Measurements from ENCODE around the gene KCNQ1.

The KCNQ1 gene

GRCh38 chr11:2819316-2819715 lies 374.5 kb downstream of the KCNQ1 start:
- DNase-seq (ENCODE audit: low read depth, low spot score) = no peak

DNA sequence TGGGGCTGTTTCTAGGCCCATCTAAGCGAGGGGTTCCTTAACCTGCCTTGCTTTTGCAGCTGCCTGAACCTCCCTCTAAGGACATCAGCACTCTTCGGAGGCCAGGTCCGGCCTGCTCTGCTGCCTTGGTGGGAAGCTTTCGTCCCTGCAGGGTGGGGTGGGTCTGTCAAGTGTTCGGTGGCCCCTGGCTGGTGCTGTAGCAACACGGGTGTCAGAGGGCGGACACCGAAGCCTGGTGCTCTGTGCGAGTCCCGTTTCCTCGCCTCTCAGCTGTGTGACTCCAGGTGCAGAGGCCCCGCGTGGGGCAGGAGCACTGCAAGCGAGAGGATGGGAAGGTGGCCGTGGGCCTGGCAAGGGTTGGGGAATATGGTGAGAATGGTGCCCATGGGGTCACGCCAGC lies 376.2 kb downstream of the KCNQ1 start:
- DNase-seq (ENCODE audit: low read depth, low spot score) = no peak

DNA sequence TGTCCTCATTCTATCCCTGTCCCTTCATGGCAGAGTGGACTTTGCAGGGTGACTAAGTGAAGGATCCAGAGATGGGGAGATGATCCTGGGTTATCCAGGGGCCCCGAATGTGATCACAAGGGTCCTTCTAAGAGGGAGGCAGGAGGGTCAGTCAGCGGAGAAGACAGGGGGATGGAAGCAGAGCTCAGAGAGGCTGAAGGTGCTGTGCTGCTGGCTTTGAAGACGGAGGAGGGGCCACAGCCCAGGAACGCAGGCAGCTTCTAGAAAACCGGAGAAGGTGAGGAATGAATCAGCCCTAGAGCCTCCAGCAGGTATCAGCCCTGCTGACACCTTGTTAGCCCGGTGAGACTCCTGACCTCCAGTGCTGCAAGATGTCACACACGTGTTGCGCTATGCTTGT lies 377.1 kb downstream of the KCNQ1 start:
- DNase-seq (ENCODE audit: low read depth, low spot score) = no peak

GRCh38 chr11:2824851-2825250 lies 380.0 kb downstream of the KCNQ1 start:
- DNase-seq (ENCODE audit: low read depth, low spot score) = no peak

DNA sequence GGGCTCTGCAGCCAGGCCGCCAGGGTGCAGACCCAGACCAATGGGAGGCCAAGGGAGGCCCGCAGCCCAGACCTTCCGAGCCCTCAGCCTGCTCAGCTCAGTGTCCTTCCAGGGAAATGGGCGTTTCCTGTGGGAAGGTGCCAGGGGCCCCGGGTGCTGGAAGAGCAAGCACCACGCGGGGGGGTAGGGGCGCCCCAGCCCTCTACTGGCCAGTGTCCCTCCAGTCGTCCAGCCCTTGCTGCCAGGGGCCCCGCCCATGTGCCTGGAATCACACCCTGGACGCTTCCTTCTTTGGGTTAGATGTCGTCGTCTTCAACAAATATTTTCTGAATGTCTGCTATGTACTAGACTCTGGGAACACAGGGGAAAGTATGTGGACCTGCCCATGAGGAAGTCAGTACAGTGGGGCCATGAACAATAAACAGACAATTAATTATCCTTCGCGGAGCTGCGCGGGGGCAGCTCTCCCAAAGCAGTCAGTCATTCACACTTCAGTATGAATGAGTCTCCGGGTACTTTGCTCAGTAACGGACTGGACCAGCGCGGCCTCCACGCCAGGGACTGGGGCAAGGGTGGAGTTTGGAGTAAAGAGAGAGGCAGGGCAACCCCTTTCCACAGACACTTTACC lies 380.6 kb downstream of the KCNQ1 start:
- DNase-seq (ENCODE audit: low read depth, low spot score) = peak; percentile 79

GRCh38 chr11:2825889-2826678 lies 381.3 kb downstream of the KCNQ1 start:
- DNase-seq (ENCODE audit: low read depth, low spot score) = peak; percentile 97

GRCh38 chr11:2826679-2827056 lies 381.9 kb downstream of the KCNQ1 start:
- DNase-seq (ENCODE audit: low read depth, low spot score) = peak; percentile 28

DNA sequence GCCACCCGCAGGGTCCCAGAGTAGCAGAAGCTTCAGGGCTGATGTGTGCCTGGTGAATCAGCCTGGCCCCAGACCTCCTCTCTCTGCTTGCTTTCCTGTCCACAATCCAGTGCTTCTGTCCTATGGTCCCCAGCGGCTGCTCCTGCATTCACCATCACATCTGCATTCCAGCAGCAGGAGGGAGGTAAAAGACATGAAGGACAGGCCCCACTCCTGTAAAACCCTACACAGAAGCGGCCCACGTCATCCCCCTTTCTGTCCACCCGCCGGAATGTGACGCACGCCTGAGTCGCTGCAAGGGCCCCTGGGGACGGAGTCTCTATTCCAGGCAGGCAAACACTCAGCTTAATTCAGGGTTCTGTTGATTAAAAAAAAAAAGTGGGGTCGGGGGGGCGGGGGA lies 382.4 kb downstream of the KCNQ1 start:
- peak; percentile 26 for DNase-seq (ENCODE audit: low read depth, low spot score)

GRCh38 chr11:2827792-2828191 lies 383.0 kb downstream of the KCNQ1 start:
- no peak for DNase-seq (ENCODE audit: low read depth, low spot score)

DNA sequence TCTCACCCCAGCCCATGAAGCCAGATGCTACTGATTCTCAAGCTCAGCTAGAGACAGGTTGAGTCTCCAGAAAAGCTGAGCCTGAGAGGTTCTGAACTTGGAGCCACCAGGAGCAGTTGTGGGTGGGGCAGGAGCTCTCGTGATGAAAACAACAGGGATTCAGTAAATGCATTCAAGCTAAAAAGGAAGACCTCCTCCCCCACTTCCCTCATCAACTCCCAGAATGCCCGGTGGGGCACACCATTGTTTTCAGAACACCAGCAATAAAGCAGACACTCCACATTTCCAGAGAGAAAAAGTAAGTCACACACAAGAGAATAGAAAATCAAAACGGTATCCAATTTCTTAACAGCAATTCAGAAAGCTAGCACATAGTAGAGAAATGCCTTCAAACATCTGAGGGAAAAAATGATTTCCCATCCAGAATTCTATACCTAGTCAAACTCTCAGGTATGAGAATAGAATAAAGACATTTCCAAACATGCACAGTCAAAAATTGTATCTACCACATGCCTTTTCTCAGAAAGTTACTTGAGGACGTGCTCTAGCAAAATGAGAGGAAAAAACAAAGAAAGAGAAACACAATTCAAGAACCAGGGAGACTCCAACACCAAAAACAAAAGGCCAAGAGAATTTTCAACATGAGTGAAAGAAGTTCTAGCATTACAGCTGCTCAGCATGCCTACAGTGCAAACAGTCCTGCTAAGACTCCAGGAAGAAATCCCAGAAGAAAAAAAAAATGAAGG lies 383.9 kb downstream of the KCNQ1 start:
- no peak for DNase-seq (ENCODE audit: low read depth, low spot score)

DNA sequence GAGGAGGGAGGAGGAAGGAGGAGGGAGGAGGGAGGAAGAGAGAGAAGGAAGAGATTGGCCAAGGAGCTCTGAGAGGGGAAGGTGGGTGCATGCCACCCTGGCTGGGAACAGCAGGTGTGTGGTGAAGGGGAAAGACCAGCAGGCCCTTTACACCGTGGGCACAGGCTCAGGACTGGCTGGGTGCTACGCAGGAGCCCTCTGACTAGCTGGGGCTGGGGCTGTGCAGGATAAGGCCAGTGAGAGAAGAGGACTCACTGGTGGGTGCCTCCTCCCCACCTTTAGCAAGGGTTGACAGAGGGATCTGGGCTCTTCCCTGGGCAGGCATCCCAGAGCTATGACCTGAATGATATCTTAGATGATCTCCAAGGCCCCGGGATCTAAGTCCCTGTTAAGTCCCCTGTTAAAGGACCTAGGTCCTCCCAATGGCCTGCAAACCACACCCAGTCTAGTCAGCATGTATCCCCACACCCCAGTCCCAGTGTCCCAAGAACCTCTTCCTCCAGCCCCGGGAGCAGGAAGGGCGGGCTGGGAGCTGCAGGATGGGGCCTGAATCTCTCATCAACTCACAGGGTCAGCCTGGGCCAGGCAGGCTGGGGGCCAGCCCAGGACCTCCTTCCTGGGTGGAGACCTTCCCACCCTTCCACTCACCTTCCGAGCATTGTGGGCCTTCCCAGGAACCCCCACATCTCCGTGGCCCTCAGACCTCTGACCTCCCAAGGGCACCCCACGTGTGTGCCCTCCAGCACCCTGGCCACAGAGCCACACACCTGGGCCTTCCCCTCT lies 385.4 kb downstream of the KCNQ1 start:
- no peak for DNase-seq (ENCODE audit: low read depth, low spot score)

GRCh38 chr11:2830886-2831285 lies 386.1 kb downstream of the KCNQ1 start:
- no peak for DNase-seq (ENCODE audit: low read depth, low spot score)

GRCh38 chr11:2831781-2832532 lies 387.1 kb downstream of the KCNQ1 start:
- DNase-seq (ENCODE audit: low read depth, low spot score) = no peak

DNA sequence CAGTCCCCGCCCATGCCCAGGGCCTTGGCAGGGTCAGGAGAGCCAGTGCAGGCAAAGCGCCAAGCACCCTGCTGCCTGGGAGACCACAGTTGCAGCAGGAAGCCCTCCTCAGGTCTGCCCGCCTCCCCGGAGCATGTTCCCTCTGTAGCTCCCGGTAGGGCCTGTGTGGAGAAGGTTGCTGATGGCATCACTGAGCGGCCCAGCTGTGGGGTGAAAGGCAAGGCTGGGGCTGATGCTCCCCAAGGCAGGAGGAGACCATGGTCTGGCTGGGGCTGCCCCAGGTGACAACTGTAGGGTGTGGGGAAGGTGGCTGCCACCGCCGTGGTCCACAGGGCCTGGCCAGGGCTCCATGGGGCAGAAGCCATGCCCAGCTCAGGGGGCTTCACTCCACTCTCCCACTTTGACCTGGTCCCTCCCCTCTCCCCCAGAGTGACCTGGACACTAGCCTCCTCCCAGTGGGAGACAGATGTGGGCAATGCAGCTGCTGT lies 387.8 kb downstream of the KCNQ1 start:
- no peak for DNase-seq (ENCODE audit: low read depth, low spot score)

- no peak for DNase-seq (ENCODE audit: low read depth, low spot score)
These were observed 388.4 kb downstream of the KCNQ1 start for GRCh38 chr11:2833051-2833715.

GRCh38 chr11:2833716-2834502 lies 389.1 kb downstream of the KCNQ1 start:
- no peak for DNase-seq (ENCODE audit: low read depth, low spot score)

DNA sequence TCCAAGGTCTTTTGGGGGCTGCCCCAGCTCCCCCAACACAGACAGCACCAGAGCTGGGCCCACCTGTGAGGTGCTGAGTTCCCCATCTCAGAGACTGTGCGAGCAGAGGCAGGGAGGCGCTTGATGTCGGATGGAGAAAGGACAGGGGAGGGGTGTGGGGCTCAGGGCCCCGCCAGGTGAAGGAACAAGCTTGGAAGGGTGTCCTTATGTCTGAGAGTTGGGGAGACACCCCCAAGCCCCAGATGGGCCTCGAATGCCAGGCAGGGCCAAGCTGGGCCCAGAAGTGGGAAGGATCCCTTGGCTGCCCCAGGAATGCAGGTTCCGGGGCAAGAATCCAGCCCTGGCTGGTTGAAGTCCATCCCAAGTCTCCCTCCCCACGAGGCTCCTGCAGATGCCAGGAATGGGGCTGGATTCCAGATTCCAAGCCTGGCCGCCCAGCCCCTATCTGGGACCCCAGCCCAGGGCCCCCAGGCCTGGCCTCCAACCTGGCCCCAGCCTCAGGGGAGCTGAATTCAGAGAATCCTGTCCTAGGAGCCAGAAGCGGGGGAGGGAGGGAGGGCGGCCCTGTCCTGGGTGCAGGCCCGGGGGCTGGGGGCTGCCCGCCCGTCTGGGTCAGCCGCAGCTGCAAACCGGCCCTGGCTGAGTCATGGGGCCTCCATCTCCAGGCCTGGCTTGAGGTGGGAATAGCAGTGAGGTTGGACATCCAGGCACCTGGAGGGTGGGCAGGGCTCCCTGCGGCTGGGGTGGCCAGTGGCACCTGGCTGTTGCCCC lies 389.9 kb downstream of the KCNQ1 start:
- DNase-seq (ENCODE audit: low read depth, low spot score) = peak; percentile 73

DNA sequence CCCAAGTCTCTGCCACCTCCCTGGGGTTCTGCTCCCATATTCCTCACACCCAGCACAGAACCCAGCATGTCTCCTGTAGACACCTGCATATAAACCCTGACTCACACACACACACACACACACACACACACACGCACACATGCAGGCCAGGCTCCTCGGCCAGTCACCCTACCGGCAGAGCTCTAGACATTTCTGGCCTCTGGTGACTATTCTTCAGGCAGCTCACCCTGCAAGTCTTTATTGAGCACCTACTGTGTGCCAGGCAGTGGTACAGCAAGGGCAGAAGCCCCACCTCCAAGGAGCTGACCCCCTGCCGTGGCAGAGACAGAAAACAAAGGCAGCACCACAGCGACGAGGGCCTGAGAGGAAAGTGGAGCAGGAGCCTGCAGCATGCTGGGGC lies 390.5 kb downstream of the KCNQ1 start:
- DNase-seq (ENCODE audit: low read depth, low spot score) = peak; percentile 73

GRCh38 chr11:2835751-2836150 lies 390.9 kb downstream of the KCNQ1 start:
- no peak for DNase-seq (ENCODE audit: low read depth, low spot score)

All from astrocyte of the hippocampus (primary cell).